Measurements from ENCODE around the gene PSG4. TPM values are rescaled to one million over a fixed set of nuclear protein-coding genes. Genes with fewer than 3 reads are reported as not detected.
"Not testable (repeated sequence)": the region's sequence is repeated elsewhere in the genome, so short reads cannot be mapped to it uniquely, and the experiment has no call there.

PSG4 gene
- total and polyA plus RNA-seq, 2 of the 8 experiments (the other 6 are each of a cell fraction or from before 2014, with no cell fraction given): not detected

GRCh38 chr19:43192381-43193155 is 12.9 kb downstream of the PSG4 start:
- not testable (repeated sequence) for H3K14ac ChIP-seq (ENCODE audit: insufficient read length)

More at GRCh38 chr19:43192381-43193155, 12.9 kb downstream of the PSG4 start:
- H3K23ac ChIP-seq (ENCODE audit: insufficient read length); FAIRE-seq; H2BK120ac ChIP-seq (replicated peaks; ENCODE audit: low read depth, low read length); H4K8ac ChIP-seq (ENCODE audit: extremely low read depth, insufficient read depth, low read length); H2BK20ac ChIP-seq (ENCODE audit: low read length); H3K4me3 ChIP-seq (ENCODE audit: extremely low read depth in 1 of 4, insufficient read depth in 2 of 4, low read depth in 3 of 4, low read length in 4 of 4); H3K9ac ChIP-seq (replicated peaks in 1 of 4; ENCODE audit: extremely low read depth in 1 of 4, low read depth in 3 of 4, low read length in 3 of 4); H2BK12ac ChIP-seq (ENCODE audit: low read depth, low read length); DNase-seq (ENCODE audit: low read depth in 1 of 2, low spot score in 2 of 2); H3K4me2 ChIP-seq (ENCODE audit: insufficient read depth in 1 of 2, low read depth in 2 of 2, low read length in 2 of 2); H3K4me1 ChIP-seq (replicated peaks in 1 of 4; ENCODE audit: control insufficient read depth in 3 of 4, insufficient read depth in 4 of 4, low read length in 3 of 4); H2AK5ac ChIP-seq (ENCODE audit: low read depth, low read length); H2AFZ ChIP-seq (ENCODE audit: low read length); H4K5ac ChIP-seq (ENCODE audit: insufficient read length, low read depth, low read length); H3K4ac ChIP-seq (replicated peaks; ENCODE audit: insufficient read length, low read depth, low read length); H3K79me2 ChIP-seq (ENCODE audit: control insufficient read depth in 1 of 2, insufficient read depth in 2 of 2, low read length in 2 of 2); H2BK15ac ChIP-seq (ENCODE audit: low read length); H3K27ac ChIP-seq (ENCODE audit: low read depth, low read length); H3K18ac ChIP-seq (ENCODE audit: extremely low read depth, low read length); H3K27me3 ChIP-seq (replicated peaks in 1 of 4; ENCODE audit: control insufficient read depth in 3 of 4, extremely low read depth in 1 of 4, insufficient read depth in 3 of 4, low read length in 3 of 4); H4K20me1 ChIP-seq (replicated peaks in 1 of 2; ENCODE audit: control insufficient read depth in 1 of 2, insufficient read depth in 2 of 2, low read length in 2 of 2); POLR2A ChIA-PET (ENCODE audit: partially characterized antibody); H2BK5ac ChIP-seq (ENCODE audit: low read depth, low read length); CTCF ChIA-PET (ENCODE audit: partially characterized antibody); H3K79me1 ChIP-seq (ENCODE audit: low read depth, low read length); H4K91ac ChIP-seq (replicated peaks; ENCODE audit: insufficient read length, low read length); H3K23me2 ChIP-seq (ENCODE audit: low read depth, low read length); H3K56ac ChIP-seq (replicated peaks; ENCODE audit: insufficient read length, low read depth, low read length); H3K36me3 ChIP-seq (ENCODE audit: control insufficient read depth in 2 of 4, insufficient read depth in 4 of 4, low read length in 3 of 4): not testable (repeated sequence)
- H3K9me3 ChIP-seq (ENCODE audit: insufficient read depth in 2 of 2, low read depth in 1 of 2, low read length in 1 of 2): peaks cover 12 to 37% of the 10 kb centered on the region in 2 experiments; a peak in 3 of 4 replicates
- 55% methylated on average over 4 of the region's 4 CpGs; no CpG with 5 or more reads in 1 of the 2 experiments for WGBS, 2 experiments (ENCODE audit: extremely low coverage in 1 of 2, insufficient coverage in 1 of 2, insufficient read length in 1 of 2, insufficient replicate concordance in 2 of 2, low coverage in 1 of 2, low lambda C conversion rate in 2 of 2, missing lambda C conversion rate in 1 of 2)
